CD4-positive, alpha-beta T cell treated with Interleukin-12 subunit alpha and Interleukin-12 subunit beta, for 1 hour (primary cell): ENCODE measurements around the gene SORBS2.

Experiments
- DNase-seq: peaks from one replicate; pipeline ENCODE4 v3.0.0-alpha.2; 2020

SORBS2 gene

DNA sequence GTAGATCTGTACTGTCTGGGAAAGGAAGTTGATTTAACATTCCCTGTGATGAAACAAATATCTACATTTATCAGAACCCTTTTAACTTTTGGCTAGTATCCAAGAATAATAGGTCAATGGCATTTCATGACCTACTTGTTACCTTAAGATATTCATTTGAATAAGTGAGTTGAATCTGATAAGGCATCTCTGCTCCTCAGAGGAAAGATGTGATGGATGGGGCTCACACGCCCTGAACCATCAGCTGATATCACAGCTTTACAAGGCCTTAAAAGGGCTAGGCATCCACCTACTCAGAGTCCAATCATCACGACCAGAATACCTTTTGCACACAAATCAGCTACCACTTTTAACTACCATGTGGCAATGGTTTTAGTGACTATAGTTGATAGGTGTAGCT lies 186.5 kb downstream of the SORBS2 start:
- DNase-seq: no peak

DNA sequence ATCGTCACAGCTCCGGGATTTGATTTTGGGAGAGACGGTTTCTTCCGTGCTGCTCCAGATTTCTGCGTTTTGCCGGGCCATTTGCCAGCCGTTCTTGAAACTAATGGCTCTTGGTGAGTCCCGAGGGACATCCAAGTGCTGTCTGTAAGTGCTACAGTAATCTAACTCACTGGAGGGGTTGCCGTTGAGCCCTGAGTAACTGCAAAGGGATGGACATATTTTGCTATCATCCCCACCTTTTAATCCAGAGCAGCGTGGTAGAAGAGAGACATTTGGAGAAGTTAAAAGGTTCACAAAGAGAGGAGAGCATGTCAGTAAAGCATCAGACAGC lies 187.8 kb downstream of the SORBS2 start:
- no peak for DNase-seq

DNA sequence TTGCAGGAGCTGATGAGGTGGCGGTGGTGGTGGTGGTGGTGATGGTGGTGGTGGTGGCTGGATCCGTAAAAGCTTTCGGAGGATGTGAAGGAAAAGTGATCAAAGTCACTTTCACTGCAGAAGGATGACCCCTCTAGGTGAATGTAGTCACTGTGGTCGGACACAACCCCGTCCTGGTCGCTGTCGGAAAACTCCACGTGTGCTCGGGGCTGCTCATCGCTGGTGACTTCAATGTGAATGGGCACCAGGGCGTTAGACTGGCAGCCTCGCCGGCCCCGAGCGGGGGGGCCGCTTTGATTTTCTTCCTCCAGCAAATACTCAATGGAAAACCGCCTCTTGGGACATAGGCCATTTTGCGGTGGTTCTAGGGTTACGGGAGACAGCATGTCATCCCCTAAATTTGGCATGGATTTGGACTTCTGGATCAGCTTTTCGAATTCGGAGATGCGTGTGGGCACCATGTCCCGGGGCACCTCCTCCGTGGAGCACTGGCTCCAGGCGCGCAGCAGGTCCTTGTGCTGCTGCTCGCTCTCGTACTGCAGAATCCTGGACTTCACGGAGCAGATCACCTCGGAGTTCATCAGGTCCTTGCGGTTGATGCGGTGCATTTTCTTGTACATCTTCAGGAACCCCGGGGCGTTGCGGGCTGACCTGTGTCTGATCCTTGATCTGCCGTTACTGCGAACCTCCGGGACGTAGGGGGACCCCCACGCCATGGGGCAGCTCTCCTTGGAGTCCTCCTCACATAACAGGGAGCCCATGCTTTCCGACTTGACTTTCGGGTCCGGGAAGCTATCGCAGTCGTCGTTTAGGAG lies 188.3 kb downstream of the SORBS2 start:
- DNase-seq: no peak

DNA sequence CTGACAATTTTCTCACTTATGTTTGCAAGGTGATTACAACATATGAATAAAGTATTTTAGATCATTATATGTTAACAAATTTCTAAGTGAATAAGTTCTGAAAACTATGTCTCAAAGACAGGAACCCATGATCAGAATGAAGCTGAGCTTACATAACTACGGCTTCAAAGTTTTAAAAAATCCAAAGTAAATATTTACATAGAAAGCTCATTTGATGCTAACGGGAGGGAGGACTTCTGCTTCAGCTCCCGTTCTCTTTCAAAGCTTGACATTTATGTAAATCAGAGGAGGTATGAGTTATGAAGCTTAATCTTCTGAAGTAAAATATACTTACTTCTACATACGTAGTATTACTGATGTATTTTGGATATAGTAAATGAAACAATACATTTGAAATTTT lies 203.8 kb downstream of the SORBS2 start:
- DNase-seq: no peak

DNA sequence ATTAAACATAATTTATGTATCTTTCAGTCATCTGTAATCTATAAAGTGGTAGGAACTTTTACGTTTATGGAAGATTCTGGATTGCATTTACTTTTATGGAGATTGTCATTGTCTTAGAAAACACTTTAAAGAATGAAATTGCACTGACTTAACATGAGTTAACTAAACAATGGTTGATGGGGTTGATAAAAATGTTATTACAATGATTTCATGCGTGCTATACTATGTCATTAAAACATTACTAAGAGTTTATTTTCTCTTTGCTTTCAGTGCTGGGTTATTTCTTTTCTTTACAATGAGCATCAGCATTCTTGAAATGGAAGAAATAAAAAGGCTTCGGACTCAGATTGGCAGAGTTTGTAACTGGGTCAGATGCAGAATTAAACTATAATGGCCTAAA lies 209.6 kb downstream of the SORBS2 start:
- no peak for DNase-seq

DNA sequence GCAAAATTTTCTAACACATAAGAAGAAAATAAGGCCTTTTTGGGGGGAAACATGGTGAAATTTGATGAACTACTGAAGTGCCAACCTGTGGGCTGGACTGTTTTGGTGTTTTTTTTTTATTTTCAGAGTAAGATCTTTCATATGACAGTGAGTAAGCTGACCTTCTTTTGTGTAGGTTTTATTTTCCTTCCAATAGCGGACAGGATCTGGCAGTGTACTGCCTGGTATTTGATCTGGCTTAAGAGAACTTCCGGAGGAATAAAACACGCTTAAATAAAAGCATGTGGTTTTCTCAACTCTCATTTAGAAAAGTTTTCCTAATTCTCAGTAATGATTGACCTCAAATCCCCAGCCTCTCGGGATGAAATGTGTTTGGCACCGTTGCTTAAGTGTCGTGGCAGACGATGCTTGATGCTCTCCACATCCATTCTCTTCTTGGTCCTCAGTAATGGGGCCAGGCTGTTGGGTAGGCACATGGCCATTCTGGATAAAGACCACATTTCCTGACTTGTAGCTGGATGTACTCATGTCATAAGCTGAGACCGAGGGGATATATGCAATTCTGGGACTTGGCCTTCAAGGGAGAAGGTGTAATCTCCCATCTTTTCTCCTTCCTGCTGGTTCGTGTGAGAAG lies 211.1 kb downstream of the SORBS2 start:
- DNase-seq: no peak

DNA sequence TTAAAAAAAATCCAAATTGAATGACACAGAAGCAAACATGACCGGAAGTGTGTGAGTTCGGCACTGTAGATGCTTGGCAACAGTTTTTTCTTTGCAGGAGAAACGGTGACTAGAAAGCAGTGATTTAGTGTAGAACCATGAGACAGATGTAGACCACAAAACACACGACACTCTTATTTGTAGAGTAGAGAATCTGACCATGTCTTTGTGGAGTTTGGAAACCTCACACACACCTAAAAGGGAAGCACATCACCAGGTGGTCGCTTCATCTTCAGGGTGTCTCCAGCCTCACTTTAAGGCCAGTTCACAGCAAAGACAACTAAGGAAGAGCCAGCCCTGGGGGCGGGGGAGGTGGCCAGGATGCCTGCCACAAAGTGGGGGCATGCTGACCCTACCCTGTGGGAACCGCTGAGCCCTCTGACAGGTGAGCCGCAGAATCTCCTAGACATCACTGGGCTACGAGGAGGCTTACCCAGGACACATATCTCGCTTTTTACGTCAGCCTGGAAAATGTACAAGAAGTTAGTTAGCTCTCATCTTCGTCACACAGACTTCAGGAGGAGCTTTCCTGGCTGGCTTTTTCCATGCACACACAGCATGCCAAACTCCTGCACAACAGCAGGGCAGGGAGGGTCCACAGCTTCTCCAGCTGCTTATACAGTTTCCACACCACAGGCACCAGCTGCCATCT lies 212.3 kb downstream of the SORBS2 start:
- DNase-seq: no peak

DNA sequence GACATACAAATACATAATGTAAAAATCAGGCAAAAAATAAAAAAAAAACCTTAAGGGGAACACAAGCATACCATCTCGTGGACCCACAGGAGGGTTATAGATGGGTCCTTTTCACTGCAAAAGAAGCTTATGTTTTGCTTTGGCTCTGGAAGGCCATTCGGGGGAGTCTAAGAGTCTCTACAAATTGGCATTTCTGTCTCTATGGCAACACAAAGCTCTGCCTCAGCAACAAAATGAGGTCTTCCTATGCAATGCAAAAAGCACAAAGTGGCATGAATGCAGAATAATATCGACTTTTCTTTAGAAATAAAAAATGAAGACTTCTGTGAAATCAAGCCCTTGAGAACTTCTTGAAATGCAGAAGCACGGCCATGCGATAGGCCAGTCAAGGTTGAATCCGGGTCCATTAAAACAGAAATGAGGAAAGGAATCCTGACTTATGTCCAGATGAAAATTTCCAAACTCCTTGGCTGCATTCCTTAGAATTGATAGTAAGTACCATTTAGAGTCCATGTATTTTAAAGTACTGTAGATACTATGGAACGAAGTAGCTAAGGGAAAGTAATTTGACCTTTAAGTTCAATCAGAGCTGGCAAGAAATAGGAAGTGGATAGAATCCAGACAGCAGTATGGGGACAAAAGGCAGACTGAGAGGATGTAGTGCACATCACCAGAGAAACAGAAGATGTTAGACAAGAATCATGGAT lies 213.0 kb downstream of the SORBS2 start:
- DNase-seq: no peak

DNA sequence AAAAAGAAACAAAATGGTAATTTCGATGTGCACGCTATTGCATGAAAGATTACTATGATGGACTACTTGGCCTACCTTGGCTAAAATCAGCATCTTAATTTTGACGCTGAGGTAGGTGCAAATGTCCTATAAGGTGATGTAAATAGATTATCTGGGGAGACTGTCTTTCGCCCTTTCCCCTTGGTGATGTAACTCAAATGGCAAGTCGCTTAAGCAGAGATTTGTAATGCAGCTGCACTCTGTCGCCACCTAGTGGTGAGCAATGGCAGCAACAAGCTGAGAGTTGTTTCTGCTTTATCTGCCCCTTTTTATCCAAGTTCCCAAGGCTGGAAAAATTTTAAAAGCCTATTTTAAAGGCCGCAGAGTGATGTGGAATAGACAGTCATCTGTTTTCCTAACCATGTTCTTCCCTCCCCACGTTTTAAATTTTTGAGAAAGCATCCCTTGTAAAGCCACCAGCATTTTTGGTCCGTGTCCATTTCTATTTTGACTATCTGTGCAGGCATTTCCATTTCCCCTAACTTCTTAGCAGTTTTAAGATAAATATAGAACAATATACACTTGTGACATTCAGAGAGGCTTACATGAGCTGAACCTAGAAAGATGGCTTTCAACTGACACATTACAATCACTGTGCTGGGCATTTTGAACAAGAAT lies 214.3 kb downstream of the SORBS2 start:
- DNase-seq: peak; percentile 66

DNA sequence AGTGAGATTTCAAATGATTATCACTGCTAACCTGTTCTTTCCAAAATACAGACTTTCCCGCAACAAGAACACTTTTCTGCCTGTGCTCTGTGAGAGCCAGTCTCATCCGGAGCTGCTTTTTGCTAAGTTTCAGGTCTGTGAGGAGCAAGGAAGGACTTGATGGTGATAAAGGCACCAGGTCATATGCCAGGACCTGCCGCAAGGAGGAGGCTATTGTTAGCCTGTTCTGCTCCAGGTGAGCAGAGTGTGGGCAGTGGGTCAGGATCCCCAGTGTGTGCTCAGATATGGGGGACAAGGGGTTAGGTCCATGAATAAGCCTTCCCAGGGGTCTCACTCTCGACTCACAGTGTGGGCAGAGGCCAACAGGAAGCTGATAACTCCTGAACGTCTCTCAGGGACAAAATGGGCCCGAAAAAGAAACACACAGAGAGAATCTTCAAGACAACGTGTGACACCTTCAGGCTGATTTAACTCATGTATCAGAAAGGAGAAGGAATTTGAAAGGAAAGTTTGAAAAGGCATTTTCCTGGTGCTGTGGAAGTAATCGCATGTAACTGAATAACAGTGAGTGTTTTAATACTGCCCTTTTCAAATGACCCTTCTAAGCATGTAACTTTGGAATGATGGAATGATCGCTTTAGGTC lies 219.0 kb downstream of the SORBS2 start:
- DNase-seq: no peak

DNA sequence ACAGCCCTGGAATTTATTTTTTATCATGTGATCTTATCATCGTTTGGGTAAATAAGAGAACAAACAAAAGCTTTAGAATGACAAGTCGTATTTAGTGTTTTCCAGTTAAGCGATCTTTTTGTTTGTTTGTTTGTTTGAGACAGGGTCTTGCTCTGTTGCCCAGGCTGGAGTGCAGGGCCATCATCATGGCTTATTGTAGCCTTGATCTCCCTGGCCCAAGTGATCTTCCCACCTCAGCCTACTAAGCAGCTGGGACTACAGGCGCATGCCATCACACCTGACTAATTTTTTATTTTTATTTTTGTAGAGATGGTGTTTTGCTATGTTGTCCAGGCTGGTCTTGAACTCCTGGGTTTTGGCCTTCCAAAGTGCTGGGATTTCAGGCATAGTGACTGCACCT lies 219.6 kb downstream of the SORBS2 start:
- no peak for DNase-seq

DNA sequence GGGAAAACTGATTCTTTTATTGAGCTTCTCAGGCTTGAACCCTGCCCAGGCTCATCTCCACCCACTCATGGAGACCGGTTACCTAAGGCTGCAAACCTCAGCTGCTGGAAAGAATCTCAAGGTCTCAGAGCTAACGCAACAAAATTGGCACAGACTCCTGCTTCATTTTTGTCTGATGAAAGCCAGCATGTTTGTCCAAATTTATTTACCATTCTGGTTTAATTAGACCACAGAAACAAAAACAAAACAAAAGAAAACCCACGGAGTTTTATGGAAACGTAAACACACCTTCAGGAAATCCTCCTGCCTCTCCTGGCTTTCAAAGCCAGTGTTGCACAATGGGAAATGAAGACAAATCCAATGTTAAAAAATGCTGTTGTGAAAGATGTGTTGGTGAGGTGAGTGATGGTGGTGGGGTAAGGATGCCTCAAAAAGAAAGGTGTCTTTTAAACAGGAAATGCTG lies 220.3 kb downstream of the SORBS2 start:
- no peak for DNase-seq

DNA sequence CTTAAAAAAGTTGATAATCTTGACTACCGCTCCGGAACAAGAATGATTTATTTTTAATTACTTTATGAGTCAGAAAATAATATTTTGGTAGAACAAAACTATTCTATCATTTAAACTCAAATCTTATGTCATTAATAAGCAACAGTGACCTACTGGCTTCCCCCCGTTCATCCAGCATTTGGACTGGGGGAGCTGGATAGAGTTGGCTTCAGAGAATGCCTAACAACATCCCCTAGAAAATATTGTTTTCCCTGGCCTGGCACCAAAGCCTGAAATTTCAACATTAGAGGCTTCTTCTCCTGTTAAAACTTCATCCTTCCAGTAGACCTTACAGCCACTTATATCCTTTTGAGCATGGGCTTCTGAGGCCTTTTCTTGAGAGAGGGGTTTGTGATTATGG lies 221.0 kb downstream of the SORBS2 start:
- DNase-seq: no peak

DNA sequence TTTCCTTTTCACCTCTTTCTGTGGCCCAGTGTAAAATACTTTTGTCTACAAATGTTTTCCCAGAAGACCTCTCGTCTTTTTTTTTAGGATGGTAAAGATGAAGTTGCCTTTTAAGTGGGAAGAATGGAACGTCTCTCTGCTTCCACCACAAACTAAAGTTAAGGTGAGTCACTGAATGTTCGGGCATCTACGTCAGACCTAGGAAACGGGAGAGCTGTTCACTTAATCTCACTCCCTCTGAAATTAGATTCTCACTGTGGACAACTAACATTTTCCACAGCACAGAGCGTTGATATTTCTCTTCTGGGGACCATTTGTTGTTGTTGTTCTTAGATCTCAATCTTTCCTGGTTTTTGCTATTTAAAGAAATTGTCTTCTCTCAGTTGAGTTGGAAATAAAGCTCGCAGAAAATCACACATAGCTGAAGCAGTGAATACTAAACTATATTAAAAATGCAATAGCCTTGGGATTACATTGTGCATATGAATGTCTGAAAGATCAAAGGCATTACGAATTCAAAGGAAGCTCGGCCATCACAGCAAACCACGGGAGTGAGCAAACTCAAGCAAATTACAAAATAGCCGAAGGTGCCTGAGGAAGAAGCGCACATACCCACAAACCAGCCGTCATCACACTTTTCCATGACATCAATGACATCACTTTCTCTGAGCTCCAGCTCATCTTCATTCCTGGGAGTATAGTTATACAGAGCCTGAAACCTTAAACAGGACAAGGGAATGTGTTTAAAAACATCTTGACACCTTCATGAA lies 222.7 kb downstream of the SORBS2 start:
- DNase-seq: no peak

DNA sequence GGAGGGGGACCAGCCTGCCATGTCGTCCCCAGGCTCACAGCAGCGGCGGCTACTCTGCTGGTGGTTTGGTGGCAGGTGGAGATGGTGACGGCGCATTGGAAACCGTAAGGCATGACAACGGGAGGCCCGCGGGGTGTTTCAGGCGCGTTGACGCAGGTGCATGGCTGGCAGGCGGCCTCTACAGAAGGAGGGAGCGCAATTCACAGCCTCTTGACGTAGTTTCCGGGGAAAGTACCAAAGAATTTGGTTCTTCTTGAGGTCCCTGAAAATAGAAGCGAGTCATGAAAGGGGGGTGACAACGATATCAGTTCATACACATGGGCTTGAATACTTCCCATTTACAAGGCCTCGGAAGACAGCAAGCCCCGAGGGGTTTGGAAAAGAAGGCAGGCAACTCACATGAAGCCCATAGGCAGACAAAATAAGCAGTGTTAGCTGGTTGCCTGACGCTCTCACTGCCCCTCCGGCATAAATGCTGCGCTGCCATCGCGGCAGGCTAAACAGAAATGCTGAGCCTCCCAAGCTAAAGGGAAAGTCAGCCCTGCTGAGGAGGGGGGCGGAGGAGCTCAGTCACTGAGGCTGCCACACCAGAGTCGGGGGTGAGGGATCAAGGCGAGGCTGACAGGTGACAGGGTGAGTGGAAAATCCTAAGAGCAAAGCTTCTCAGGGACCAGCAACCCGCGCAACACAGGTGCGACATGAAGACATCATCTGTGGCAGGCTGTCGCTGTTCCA lies 224.4 kb downstream of the SORBS2 start:
- DNase-seq: peak; percentile 51

DNA sequence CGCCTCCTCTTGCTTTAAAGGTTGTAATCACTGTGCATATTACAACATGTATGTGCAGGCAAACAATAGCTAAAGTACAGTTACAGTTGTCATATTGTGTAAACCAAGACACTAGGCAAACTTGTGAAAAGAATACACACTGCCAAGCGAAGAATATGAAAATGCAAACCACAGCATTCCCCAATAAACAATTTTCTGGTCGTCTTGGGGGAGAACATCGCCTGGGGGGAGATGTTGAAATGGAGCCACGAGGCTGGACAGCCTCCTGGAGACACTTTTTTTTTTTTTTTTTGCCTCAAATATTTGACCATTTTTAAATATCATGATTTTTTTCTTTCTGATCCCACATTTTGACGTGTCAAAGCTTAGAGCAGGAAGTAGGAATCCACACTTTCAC lies 225.0 kb downstream of the SORBS2 start:
- DNase-seq: no peak

DNA sequence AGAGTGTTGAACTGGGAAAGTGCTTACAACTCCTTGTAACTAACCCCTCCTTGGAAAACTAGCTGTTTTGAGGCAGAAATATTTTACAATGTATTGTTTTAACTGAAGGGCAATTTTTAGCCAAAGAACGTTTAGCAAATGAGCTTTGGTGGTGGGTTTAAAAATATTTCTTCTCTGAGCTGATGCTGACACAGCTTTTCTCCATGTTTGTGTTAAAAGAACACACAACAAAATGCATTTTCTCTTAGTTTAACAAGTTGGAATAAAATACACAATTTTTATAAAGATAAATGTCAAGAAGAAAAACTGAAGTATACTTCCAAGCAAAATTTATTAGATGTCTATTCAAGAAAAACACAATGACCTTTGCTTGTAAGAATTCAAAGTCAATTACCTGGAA lies 226.8 kb downstream of the SORBS2 start:
- DNase-seq: no peak

DNA sequence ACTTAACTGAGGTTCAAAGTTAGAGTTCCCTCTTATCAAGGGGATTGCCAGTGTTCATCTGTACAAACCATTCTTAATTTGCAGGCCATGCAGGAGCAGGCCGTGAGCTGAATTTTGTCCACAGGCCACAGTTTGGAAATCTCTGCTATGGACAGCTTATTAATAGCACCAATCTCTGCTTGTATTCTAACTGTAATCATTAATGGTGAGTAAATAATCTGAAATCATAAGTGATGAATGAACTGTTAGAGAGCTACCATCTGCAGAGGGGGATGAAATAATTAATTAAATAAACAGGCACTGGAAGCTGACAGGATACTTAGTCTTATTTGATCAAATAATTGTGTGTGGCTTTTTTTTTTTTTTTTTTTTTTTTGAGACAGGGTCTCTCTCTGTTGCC lies 228.2 kb downstream of the SORBS2 start:
- no peak for DNase-seq

DNA sequence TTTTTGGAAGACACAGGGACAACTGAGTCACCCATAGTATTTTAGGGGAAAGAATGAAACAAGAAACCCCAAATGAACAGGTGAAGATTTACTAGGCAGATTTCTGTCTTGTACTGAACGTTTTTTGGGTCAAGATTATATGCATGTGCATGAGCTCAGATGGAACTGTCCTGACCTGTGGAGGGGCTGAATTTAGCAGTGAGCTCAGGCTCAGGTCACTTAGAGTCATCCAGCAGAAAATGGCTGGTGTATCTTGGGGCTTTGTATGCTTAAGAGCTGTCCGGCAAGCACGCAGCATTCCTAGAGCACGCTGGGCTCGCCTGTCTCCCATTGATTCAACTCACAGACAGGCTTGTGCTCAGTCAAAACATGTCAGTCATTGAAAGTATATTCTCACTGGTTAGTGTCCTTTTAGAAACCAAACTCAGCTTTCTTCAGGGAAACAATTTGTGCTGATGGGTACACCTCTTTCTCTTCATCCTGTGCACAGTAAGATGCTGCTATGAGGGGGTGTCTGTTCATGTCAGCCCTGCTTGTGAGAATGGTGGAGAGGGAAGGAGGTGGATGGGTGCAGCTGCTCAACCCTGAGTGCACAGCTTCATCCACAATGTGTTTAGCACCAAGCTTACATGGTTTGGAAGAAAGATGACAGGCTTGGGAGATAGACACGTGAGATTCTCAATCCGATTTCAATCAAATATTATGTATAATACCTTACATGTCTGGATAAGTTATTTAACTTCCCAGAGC lies 229.2 kb downstream of the SORBS2 start:
- DNase-seq: no peak

DNA sequence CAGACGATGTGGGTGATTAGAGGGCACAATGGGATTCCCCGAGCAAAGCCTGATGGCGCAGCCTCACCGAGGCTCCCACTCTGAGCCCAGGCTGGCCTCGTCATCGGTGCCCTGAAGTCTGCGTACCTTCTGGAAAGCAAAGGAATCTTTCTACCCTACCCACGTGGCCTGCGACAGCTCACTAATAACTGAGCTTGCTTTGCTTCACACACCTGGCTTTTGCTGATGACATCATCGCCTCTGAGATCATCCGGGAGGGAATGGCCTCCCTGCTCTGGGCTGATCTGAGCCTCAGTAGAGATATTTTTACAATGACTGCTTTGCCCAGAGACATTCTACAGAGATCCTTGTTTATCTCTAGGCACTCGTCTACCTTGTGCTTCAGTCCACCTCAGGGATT lies 231.3 kb downstream of the SORBS2 start:
- no peak for DNase-seq
